GM21528 (cell line): ENCODE results near the gene MINDY1.

Experiments used
- ATAC-seq: cut with Tn5 transposase; IDR thresholded peaks from one replicate; pipeline ENCODE4 v1.9.1; 2021; ENCODE audit warnings: mild to moderate bottlenecking, moderate library complexity; ENCODE audit not compliant: unreplicated experiment, low FRiP score

MINDY1 gene

GRCh38 chr1:150994248-150994647 is 12.5 kb downstream of the MINDY1 start:
- no peak for ATAC-seq

- no peak for ATAC-seq
Measured at GRCh38 chr1:150992626-150993025, 14.1 kb downstream of the MINDY1 start.

GRCh38 chr1:150987924-150988323 is 18.8 kb downstream of the MINDY1 start:
- ATAC-seq, result no peak

GRCh38 chr1:150985179-150985825 is 21.4 kb downstream of the MINDY1 start:
- ATAC-seq, result no peak

- no peak for ATAC-seq
Measured at GRCh38 chr1:150981805-150982712, 24.6 kb downstream of the MINDY1 start, which contains the start of gene ANXA9. Gene ANXA9 (plus strand): TSS chr1:150982292. CDS start chr1:150983106, 814 bp downstream.

GRCh38 chr1:150981177-150981804 is 25.4 kb downstream of the MINDY1 start:
- no peak for ATAC-seq

- ATAC-seq, result peak; percentile 49
Measured at GRCh38 chr1:150979092-150980056, 27.3 kb downstream of the MINDY1 start.

GRCh38 chr1:150976879-150977694 is 29.6 kb downstream of the MINDY1 start:
- no peak for ATAC-seq

GRCh38 chr1:150976401-150976821 is 30.3 kb downstream of the MINDY1 start:
- no peak for ATAC-seq

GRCh38 chr1:150974580-150975478 is 31.9 kb downstream of the MINDY1 start, which contains the start of gene CERS2:
Gene CERS2 (minus strand): TSS chr1:150974835. CDS start chr1:150969090, 5,745 bp downstream.
- ATAC-seq, result peak; percentile 50

GRCh38 chr1:150973836-150974579 is 32.7 kb downstream of the MINDY1 start:
- ATAC-seq, result peak; percentile 35

- ATAC-seq, result no peak
Measured at GRCh38 chr1:150973258-150973835, 33.4 kb downstream of the MINDY1 start.

GRCh38 chr1:150972417-150972940 is 34.2 kb downstream of the MINDY1 start:
- no peak for ATAC-seq

GRCh38 chr1:150971583-150972416 is 34.9 kb downstream of the MINDY1 start:
- no peak for ATAC-seq

- ATAC-seq, result no peak
Measured at GRCh38 chr1:150970808-150971582, 35.7 kb downstream of the MINDY1 start.
